OCI-LY1 (cell line): ENCODE results near the gene MOK.

ENCODE experiments used
- EZH2 ChIP-seq: fragments of 200-600 bp; sonication (generic), shearing (Covaris generic); IDR thresholded peaks from 2 replicates; pipeline ENCODE4 v1.8.0; 2017; ENCODE audit warnings: borderline replicate concordance, mixed run types, mild to moderate bottlenecking, antibody characterized with exemption, low read length, moderate library complexity, mixed read lengths
- TF ChIP-seq, protein P1 (sequence below): fragments of 200-600 bp; sonication (generic), shearing (Covaris generic); IDR thresholded peaks from 2 replicates; pipeline ENCODE4 v1.5.1; 2017; ENCODE audit warnings: mild to moderate bottlenecking, antibody characterized with exemption, low read length, moderate library complexity, mixed read lengths

DNA sequence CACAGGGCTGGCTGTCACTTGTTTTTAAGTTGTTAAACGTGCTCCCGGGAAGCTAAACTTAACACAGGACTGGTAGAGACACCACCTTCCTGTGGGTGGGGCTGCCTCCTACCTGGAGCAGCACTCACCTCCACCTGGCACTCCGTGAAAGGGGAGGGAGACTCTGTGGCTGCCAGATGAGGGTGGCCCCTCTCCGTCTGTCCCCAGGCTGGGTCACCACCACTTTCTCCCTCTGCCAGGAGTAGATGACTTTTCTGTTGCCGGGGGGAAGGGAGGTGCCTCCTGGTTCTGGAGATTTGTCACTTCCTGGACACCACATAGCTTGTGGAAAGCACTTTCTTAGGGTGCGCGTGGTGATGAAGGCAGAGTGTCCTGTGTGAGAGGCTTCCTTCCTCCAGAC lies 83.9 kb downstream of the MOK start:
- TF ChIP-seq, protein P1, sequence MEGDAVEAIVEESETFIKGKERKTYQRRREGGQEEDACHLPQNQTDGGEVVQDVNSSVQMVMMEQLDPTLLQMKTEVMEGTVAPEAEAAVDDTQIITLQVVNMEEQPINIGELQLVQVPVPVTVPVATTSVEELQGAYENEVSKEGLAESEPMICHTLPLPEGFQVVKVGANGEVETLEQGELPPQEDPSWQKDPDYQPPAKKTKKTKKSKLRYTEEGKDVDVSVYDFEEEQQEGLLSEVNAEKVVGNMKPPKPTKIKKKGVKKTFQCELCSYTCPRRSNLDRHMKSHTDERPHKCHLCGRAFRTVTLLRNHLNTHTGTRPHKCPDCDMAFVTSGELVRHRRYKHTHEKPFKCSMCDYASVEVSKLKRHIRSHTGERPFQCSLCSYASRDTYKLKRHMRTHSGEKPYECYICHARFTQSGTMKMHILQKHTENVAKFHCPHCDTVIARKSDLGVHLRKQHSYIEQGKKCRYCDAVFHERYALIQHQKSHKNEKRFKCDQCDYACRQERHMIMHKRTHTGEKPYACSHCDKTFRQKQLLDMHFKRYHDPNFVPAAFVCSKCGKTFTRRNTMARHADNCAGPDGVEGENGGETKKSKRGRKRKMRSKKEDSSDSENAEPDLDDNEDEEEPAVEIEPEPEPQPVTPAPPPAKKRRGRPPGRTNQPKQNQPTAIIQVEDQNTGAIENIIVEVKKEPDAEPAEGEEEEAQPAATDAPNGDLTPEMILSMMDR, result no peak
- TF ChIP-seq EZH2, result no peak
